Body of pancreas (tissue), 4 donors: Measurements from ENCODE around the gene TMEM156.

Experiments used
- CTCF ChIP-seq, 7 experiments: fragments of 450-650 bp in 4 of 7; fragments of 200-600 bp in 3 of 7; sonication (generic) in 3 of 7; IDR thresholded peaks; one replicate each; pipeline ENCODE4 v1.5.1; 2016 to 2019; ENCODE audit warnings: antibody characterized with exemption in 7 of 7
- POLR2A ChIP-seq, 3 donors: fragments of 450-650 bp; IDR thresholded peaks; one replicate each; pipeline ENCODE4 v1.6.1; 2016; ENCODE audit warnings: antibody characterized with exemption in 3 of 3, mild to moderate bottlenecking in 2 of 3

- no peak for TF ChIP-seq POLR2A (IDR thresholded peaks at IDR 0.05)
- TF ChIP-seq CTCF (IDR thresholded peaks at IDR 0.05), result no peak
Measured at GRCh38 chr4:39020130-39020529, 12.1 kb downstream of the TMEM156 start.
